22Rv1 (cell line): ENCODE data around the gene SRRD.

Experiments used
- ZFX ChIP-seq: fragments of 450-650 bp; IDR thresholded peaks from 2 replicates; pipeline ENCODE4 v1.6.1; 2017; ENCODE audit warnings: antibody characterized with exemption, borderline replicate concordance
- TF ChIP-seq, protein P1 (sequence below): fragments of 450-650 bp; IDR thresholded peaks from 2 replicates; pipeline ENCODE4 v1.5.1; 2017; ENCODE audit warnings: mild to moderate bottlenecking

DNA sequence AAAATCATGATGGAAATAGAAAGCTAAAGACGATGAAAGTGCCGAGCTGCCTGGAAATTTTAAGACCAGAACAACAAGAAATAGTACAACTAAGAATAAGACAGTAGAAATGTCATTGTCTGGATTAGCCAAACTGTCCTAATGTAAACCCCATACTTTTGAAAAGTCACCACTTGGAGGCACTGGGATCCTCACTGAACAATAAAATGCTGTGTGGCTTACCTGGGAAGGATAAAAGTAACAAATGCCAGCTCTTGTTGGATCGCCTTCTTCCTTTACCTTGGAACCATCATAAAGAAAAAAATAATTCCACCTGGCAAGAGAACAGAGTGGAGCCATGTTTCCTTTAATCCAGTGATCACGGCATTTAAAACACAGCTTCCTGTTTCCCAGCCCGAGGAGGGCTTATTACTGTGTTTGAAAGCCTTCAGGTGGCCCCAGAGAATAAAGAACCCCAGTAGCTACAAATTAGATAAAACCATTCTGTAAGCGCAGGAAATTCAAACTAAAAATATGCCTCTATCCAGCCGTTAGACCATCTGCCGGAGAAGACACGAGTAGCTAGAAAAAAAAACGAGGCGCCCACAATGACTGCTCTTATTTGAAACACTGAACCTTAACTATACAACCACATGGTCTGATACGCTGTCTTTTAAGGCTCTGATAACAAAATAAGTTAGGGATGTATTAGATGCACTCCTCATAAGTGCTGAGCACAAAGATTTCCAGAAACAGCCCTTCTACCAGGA, 4.5 kb upstream of the SRRD start:
- TF ChIP-seq, protein P1, sequence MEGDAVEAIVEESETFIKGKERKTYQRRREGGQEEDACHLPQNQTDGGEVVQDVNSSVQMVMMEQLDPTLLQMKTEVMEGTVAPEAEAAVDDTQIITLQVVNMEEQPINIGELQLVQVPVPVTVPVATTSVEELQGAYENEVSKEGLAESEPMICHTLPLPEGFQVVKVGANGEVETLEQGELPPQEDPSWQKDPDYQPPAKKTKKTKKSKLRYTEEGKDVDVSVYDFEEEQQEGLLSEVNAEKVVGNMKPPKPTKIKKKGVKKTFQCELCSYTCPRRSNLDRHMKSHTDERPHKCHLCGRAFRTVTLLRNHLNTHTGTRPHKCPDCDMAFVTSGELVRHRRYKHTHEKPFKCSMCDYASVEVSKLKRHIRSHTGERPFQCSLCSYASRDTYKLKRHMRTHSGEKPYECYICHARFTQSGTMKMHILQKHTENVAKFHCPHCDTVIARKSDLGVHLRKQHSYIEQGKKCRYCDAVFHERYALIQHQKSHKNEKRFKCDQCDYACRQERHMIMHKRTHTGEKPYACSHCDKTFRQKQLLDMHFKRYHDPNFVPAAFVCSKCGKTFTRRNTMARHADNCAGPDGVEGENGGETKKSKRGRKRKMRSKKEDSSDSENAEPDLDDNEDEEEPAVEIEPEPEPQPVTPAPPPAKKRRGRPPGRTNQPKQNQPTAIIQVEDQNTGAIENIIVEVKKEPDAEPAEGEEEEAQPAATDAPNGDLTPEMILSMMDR: no peak
- no peak for TF ChIP-seq ZFX
